A172 (cell line): ENCODE measurements around the gene CCDC63. TPM values are rescaled to one million over a fixed set of nuclear protein-coding genes. Genes with fewer than 3 reads are reported as not detected.

Experiments
- total RNA-seq: library from RNA; depleted of rRNA; stranded (reverse); fragments of >200 nt; shearing (Covaris generic); gene quantifications from 2 replicates; pipeline ENCODE4 v1.2.3, GENCODE V29; 2014; rRNA removed

Gene CCDC63
- total RNA-seq, 1 experiment from 2014 or later = not detected

Other genes starting within 250 kb of the CCDC63 start
- gene TCTN1, start 232.9 kb upstream of the CCDC63 start, total RNA-seq = 48.9 and 94.0 TPM in 2 replicates
- 0.14 and 0.95 TPM in 2 replicates for gene HVCN1, start 157.9 kb upstream of the CCDC63 start, total RNA-seq
- gene PPP1CC, start 104.1 kb upstream of the CCDC63 start, total RNA-seq = 195 and 212 TPM in 2 replicates
- 1.1 and 1.4 TPM in 2 replicates for gene MYL2, start 73.6 kb downstream of the CCDC63 start, total RNA-seq
- gene CUX2, start 187.2 kb downstream of the CCDC63 start, total RNA-seq = not detected in 2 replicates